GM21390 (cell line): Measurements from ENCODE around the gene PTGDS.
"Not testable (repeated sequence)": the region's sequence is repeated elsewhere in the genome, so short reads cannot be mapped to it uniquely, and the experiment has no call there.

Experiments used
- ATAC-seq: cut with Tn5 transposase; IDR thresholded peaks from one replicate; pipeline ENCODE4 v1.9.1; 2021; ENCODE audit not compliant: unreplicated experiment

Gene PTGDS

GRCh38 chr9:136985853-136986252 lies 8.5 kb downstream of the PTGDS start:
- ATAC-seq, result no peak

- no peak for ATAC-seq
Measured at GRCh38 chr9:136988872-136989271, 11.6 kb downstream of the PTGDS start.

GRCh38 chr9:136990242-136990911 lies 13.1 kb downstream of the PTGDS start:
- ATAC-seq, result no peak

- peak; percentile 77 for ATAC-seq
Measured at GRCh38 chr9:136991993-136992818, 14.9 kb downstream of the PTGDS start, which contains the start of gene PAXX. PAXX (plus strand) TSS chr9:136992422; CDS start chr9:136992444, 22 bp downstream.

- ATAC-seq, result no peak
Measured at GRCh38 chr9:136992819-136993369, 15.6 kb downstream of the PTGDS start.

GRCh38 chr9:136994180-136994887 lies 17.0 kb downstream of the PTGDS start:
- ATAC-seq, result no peak

GRCh38 chr9:136994888-136995230 lies 17.6 kb downstream of the PTGDS start:
- no peak for ATAC-seq

- no peak for ATAC-seq
Measured at GRCh38 chr9:136995362-136995761, 18.1 kb downstream of the PTGDS start.

- no peak for ATAC-seq
Measured at GRCh38 chr9:136995772-136996311, 18.5 kb downstream of the PTGDS start.

- ATAC-seq, result no peak
Measured at GRCh38 chr9:136996361-136997292, 19.3 kb downstream of the PTGDS start, which contains the start of gene CLIC3. CLIC3 (minus strand) TSS chr9:136996568; CDS start chr9:136996543, 25 bp downstream.

GRCh38 chr9:136997371-136997770 lies 20.1 kb downstream of the PTGDS start:
- no peak for ATAC-seq

GRCh38 chr9:136997830-136998234 lies 20.5 kb downstream of the PTGDS start:
- ATAC-seq, result no peak

- peak; percentile 62 for ATAC-seq
Measured at GRCh38 chr9:137000177-137000930, 23.1 kb downstream of the PTGDS start.

- ATAC-seq, result no peak
Measured at GRCh38 chr9:137001857-137002645, 24.7 kb downstream of the PTGDS start.

GRCh38 chr9:137002646-137003041 lies 25.3 kb downstream of the PTGDS start:
- no peak for ATAC-seq

- ATAC-seq, result not testable (repeated sequence)
Measured at GRCh38 chr9:137004285-137004684, 27.0 kb downstream of the PTGDS start.

- ATAC-seq, result no peak
Measured at GRCh38 chr9:137006116-137007003, 29.1 kb downstream of the PTGDS start.
